GM19193 (cell line): ENCODE data around the gene MARS1.

ENCODE experiments used
- POLR2A ChIP-seq: IDR thresholded peaks from 4 replicates; pipeline ENCODE4 v1.6.1; 2011; ENCODE audit not compliant: insufficient read depth, insufficient read length; ENCODE audit errors: extremely low read depth

MARS1 gene

DNA sequence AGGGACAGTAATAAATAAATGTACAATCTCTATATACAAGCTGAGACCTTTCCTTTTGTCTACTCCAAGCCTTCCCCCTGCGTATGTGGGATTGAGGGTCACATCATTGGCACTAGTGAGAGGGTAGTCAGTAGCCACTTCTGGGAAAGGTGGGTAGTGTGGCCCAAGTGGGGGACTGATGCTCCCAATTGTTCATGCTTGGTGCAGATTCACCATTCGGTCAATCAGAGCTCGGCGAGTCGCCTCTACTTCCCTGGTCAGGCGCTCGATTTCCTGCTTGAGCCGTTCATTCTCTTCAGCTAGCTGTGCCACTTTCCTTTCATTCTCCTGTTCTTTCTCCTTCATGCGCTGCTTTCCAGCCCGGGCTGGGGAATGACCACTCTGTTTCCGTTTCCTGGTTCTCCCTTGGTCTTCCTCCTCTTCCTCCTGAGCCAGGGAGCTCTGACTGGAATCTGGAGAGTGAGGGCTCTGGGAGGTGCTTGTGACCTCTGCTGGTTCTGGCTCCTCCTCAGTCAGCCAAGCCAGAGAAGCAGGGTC is 28.8 kb downstream of the MARS1 start:
- peak; percentile 38 for TF ChIP-seq POLR2A

DNA sequence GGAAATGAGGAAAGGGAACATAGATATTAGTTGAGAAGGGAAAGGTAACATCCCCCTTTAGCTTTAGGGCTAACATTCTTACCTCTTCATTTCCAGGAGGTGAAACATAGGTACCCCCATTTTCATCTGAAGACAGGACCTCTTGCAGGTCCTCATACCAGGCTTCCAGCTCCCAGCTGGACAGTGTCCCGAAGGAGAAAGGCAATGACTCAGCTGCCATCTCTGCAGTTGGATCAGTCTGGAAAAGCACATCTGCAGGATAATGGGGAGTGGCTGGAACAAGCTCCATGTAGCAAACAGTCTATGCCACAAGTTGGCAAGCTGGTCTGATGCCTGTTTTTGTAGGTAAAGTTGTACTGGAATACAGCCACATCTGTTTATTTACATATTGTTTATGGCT is 29.3 kb downstream of the MARS1 start:
- no peak for TF ChIP-seq POLR2A

DNA sequence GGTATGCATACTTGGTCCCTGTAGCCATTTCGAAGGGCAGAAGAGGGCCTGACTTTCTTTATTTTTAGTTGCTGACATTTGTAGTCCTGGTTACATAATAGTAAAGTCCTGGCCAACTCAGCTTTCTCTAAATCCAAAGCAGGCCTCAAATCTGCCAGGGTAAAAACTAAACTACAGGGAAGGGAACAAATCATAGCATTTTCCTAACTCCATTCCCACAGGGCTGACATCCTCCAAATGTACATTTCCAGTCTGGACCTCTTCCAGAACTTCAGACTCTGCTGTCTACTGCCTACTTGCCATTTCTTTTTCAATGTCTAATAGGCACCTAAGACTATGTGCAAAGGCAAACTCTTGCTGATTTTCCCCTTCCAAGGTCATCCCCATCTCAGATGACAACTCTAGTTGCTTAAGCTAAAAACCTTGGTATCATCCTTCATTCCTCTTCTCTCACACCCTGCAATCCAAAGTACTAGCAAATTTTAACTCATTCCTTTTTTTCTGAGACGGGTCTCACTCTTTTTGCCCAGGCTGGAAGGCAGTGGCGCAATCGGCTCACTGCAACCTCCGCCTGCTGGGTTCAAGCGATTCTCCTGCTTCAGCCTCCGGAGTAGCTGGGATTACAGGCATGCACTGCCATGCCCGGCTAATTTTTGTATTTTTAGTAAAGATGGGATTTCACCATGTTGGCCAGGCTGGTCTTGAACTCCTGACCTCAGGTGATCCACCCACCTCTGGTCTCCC is 30.5 kb downstream of the MARS1 start:
- no peak for TF ChIP-seq POLR2A

DNA sequence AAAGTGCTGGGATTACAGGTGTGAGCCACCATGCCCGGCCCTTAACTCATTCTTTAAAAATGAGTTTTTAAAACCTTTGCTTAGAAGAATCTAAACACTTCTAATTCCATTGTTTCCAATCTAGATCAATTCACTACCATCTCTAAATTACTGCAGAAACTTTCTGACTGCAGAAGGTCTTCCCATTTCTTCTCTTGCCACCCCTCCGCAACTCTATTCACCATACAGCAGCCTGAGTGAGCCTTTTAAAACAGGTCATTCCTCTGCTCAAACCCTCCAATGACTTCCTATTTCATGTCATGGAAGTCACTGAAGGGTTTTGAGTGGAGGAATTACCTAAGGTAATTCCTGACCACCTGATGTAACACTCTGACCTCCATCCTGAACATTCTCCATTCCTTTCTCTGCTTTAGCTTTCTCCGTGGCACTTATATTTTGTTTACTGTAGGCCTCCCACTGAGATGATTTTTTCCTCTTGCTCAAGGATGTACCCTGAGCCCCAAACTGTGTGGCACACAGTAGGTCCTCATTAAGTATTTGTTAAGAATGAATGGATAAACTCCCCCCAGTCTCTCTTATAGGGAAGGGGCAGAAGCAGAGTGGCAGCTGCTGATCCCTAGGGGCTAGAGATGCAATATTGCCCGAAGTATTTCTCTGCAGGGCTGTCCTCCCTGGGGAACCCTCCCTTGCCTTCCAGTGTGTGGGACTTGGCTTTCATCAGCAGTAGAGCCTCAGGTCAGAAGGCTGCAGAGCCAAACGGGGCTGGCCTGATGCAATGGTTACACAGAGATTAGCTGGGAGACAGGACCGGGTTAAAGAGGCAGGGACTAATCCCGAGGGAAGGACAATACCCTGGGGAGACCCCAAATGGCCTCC is 31.3 kb downstream of the MARS1 start:
- no peak for TF ChIP-seq POLR2A

DNA sequence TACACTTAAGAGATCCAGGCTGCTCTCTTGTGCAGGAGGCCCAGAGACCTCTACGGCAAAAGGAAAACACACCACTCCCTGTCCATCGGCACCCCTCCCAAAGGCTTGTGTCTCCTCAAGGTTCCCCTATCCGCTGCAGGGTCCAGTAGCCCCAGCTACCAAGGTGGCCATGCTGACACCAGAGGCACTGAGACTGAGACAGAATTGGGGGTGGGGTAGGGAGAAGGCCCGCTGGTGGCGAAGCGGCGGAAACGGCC is 31.9 kb downstream of the MARS1 start:
- no peak for TF ChIP-seq POLR2A

DNA sequence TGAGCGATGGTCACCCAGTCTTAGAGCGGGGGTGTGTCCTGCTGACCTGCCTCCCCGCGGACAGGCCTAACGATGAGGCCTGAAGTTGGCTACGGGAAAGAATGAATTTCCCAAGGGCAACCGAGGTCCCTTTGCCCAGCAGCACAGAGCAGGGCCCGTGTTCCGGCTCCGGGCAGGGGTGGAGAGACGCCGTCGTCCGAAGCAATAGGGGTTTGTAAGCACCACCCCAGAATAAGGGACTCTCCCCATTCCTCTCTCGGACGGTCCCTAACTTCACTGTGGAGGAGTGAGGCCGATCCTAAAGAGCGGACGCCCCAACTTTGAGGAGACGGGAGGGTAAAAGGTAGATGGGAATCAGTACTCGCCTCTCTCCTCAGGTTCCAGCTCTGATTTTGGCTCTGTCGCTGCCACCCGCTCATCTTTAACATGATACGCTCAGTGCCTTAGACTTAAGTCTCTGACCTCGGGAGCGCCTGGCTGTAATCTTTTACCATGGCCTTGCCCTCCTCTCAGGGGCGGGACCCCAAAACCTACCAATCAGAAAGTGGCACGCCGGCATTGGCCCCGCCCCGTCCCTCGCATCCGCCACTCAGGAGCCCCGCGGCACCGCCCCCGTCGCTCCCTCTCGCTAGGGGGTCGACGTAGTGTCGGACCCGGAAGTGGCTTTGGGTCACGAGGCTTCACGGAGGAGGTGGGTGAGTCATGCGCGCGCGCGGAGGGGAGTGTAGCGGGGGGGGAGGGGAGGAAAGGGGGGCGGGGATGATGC is 32.4 kb downstream of the MARS1 start, which contains the start of gene DDIT3:
DDIT3 (minus strand) TSS at position 462 of the 766 bp plus-strand sequence. CDS start 3,108 bp downstream, outside the sequence.
- TF ChIP-seq POLR2A = peak; percentile 100

DNA sequence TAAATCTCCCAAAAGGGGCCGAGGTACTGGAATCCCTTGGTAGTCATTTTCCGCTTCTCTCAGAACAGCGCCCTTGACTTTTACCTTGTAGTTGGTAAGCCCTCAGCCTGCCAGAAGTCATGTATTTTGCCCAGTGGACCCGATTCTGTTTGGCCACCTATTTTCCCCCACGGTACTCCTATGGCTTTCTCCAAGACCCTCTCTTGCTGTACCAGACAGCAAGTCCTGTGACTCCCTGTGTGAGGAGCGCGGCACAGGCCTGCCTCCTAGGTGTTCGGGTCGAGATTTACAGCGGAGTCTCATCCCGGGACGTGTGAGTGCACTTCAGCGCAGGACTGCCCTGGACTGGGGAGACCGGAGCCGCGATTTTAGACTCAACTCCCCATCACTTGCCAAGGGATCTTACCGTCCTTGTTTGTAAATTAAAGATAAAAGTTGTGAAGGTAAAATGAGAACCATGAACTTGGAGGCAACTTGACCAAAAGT is 33.7 kb downstream of the MARS1 start:
- TF ChIP-seq POLR2A = no peak

DNA sequence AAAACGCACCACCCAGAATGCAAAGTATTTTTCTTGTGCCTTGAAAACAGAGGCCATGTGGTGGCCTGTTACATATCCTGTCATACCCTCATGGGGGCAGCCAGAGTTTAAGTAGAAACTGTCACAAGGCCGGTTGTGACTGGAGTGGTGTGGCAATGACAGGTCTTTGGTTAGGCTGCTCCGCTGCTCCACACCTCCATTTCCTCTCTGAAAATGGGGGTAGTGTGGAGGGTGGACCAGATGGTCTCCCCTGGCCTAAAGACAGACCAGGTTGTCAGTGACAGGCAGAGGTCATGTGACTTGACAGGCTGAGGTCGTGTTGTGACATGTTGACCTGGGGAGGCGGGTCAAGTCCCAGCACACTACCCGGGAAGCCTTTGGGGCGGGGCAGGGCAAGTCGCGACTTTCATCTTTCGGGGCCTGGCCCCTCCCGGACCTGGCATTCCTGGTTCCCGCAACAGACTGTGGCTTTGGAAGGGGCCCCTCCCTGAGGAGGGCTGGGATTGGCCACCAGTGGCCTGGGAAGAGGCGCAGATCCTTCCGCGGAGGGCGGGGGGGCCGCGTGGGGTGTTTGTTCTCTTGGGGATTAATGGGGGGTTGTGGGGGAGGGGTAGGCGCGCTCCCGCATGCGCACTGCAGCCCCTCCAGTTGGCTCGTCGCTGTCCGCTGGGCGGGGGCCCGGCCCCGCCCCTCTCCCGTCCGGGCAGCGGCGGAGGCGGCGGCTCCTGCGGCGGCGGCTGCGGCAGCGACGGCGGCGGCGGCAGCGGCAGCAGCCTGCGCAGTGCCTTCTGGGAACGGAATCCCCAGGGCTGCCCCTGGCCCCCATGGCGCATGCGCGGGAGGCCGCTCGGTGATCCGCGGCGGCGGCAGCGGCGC is 34.4 kb downstream of the MARS1 start, which contains the start of gene MBD6:
MBD6 (plus strand) TSS at position 814 of the 876 bp plus-strand sequence. CDS start 1,480 bp downstream, outside the sequence.
- peak; percentile 72 for TF ChIP-seq POLR2A

DNA sequence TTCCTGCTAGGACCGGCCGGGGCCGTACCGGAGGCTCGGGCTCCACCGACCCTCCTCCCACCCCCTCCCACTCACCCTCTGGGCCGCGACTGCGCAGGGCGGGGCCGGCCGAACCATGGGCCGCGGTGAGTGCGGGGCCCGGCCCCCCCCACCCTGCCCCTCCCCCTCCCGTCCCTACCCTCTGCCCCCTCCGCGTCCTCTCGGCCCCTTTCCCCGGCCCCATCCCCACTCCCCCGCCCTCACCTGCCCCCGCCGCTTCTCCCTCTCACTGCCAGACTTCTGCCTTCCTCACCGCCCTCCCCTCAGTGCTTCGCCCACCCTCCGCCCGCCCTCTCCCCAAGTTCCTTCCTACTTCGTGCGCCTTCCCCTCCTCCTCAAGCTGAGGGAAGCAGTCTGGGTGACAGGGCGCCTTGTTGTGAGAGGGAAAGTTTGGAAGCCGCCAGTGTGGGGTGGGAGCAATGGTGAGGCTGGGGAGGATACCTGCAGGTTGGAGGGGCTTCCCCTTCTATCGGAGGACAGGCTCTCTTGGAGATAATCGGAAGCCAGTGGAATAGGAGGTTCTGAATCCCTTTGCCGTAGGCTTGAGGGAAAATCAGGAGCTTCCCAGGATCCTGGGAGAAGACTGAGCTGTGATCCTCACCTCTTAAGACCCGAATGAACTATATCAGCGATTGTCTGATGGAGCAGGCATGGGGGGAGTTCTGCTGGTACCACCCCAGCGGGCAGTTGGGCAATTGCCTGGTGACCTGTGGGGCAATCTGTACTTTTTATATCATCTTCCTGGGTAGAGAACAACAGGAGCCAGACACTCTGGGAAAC is 35.2 kb downstream of the MARS1 start:
- no peak for TF ChIP-seq POLR2A

DNA sequence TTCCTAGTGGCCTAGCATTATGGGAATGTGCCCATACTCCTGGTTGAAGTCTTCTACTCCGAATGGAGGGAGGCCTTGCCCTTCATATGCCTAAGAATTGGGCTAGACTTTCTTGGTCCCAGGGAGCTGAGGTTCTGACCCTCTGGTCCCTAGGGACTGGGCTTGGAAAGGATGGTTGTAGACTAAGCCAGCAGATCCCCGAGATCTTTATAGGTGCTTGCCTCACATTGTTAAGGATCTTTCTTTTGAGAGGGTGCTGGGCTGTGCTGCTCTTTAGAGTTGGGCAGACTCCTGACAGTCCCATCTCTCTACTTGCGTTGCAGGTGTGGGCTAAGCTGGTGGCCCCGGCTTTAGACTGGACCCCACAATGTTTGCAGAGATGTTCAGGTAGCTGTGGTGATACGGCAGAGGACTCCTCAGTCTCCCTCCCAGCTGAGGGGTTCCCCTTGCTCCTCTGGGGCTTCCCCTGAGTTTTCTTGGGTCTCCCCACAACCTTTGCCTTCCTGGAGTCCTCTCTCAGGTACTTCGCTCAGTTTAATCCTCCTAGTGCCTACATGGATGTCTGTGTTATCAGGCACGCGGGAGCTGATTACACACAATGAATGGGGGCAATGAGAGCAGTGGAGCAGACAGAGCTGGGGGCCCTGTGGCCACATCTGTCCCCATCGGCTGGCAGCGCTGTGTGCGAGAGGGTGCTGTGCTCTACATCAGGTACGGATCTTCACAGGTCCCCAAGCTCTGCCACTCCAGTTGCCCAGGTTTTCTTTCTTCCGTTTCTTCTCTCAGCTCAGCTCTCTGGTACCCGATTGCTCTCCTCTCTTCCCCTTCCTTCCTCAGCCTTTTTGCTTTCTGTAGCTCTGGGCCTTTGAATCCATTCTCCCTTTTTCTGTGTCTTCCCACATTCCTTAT is 36.1 kb downstream of the MARS1 start:
- no peak for TF ChIP-seq POLR2A

DNA sequence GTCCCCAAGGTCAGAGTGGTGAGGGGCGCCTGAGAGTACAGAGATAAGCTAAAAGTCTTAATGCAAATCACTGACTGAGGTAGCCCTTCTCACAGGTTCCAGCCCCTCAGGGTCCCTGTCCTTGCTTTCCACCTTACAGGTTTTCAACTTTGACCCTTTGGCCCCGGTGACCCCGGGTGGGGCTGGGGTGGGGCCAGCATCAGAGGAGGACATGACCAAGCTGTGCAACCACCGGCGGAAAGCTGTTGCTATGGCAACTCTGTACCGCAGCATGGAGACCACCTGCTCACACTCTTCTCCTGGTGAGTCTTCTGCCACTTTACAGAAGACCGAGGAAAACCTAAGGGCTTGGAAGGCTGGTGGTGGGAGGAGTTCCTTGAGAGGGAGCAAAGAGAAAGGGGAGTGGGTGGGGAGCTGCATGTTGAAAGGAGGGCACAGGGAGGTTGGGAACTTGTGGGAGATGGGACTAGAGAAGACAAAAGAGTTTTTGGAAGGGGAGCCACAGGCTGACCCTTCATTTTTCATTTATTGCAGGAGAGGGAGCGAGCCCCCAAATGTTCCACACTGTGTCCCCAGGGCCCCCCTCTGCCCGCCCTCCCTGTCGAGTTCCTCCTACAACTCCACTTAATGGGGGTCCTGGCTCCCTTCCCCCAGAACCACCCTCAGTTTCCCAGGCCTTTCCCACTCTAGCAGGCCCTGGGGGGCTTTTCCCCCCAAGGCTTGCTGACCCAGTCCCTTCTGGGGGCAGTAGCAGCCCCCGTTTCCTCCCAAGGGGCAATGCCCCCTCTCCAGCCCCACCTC is 37.1 kb downstream of the MARS1 start:
- no peak for TF ChIP-seq POLR2A

DNA sequence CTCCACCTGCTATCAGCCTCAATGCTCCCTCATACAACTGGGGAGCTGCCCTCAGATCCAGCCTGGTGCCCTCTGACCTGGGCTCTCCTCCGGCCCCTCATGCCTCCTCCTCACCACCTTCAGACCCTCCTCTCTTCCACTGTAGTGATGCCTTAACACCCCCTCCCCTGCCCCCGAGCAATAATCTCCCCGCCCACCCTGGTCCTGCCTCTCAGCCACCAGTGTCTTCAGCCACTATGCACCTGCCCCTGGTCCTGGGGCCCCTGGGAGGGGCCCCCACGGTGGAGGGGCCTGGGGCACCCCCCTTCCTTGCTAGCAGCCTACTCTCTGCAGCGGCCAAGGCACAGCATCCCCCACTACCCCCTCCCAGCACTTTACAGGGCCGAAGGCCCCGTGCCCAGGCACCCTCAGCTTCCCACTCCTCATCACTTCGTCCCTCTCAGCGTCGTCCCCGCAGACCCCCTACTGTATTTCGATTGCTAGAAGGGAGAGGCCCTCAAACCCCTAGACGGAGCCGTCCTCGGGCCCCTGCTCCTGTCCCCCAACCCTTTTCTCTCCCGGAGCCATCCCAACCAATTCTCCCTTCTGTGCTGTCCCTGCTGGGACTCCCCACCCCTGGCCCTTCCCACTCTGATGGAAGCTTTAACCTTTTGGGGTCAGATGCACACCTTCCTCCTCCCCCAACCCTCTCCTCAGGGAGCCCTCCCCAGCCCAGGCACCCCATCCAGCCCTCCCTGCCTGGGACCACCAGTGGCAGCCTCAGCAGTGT is 37.9 kb downstream of the MARS1 start:
- no peak for TF ChIP-seq POLR2A
